B cell (primary cell): ENCODE measurements around the gene SLC8B1. TPM values are rescaled to one million over a fixed set of nuclear protein-coding genes. Genes with fewer than 3 reads are reported as not detected.

ENCODE experiments used
- ATAC-seq: fragments of 200-7000 bp; cut with Tn5 transposase; one replicate; pipeline ENCODE4 v1.10.0; 2021; ENCODE audit warnings: low read depth, mild to moderate bottlenecking, moderate number of reproducible peaks, moderate library complexity
- CTCF ChIA-PET: fragments of 350-600 bp; sonication (Branson Sonifier 250); formaldehyde crosslinking; loops from one replicate; lab custom pipeline; 2021; ENCODE audit warnings: antibody characterized with exemption, inconsistent platforms; lab: Charles Lee
- POLR2A ChIA-PET: fragments of 350-600 bp; sonication (Branson Sonifier 250); formaldehyde crosslinking; loops from one replicate; lab custom pipeline; 2021; ENCODE audit warnings: antibody characterized with exemption; lab: Charles Lee
- DNase-seq: peaks from one replicate; pipeline ENCODE4 v3.0.0; 2013
- H2AFZ ChIP-seq: 2 replicates; pipeline ENCODE4 v1.6.1; 2012; ENCODE audit warnings: mild to moderate bottlenecking, low read depth, low read length; ENCODE audit not compliant: insufficient read depth, poor library complexity, severe bottlenecking
- H3K27ac ChIP-seq, 2 donors: 1 replicate in 1 of 2; 2 replicates in 1 of 2; pipeline ENCODE4 v1.5.1; 2012 to 2013; ENCODE audit warnings: low read length in 2 of 2, mild to moderate bottlenecking in 2 of 2, moderate library complexity in 1 of 2
- H3K27me3 ChIP-seq, 4 experiments: fragments of 200-600 bp in 1 of 4; sonication (generic) in 1 of 4; replicated peaks in 1 of 4; 1 replicate in 2 of 4; 2 replicates in 2 of 4; pipeline versions ENCODE4 v1.6.1 to v1.7.0; 2013 to 2016; ENCODE audit warnings: low read length in 3 of 4, mild to moderate bottlenecking in 2 of 4, mixed read lengths in 1 of 4, moderate library complexity in 1 of 4; ENCODE audit not compliant: insufficient read depth in 4 of 4, control insufficient read depth in 3 of 4; ENCODE audit errors: control extremely low read depth in 1 of 4
- H3K36me3 ChIP-seq, 2 experiments: replicated peaks in 1 of 2; 1 replicate in 1 of 2; 2 replicates in 1 of 2; pipeline versions ENCODE4 v1.6.1 to v1.7.1; 2013; ENCODE audit warnings: low read length in 1 of 2; ENCODE audit not compliant: insufficient read depth in 2 of 2, control insufficient read depth in 1 of 2; ENCODE audit errors: control extremely low read depth in 1 of 2, extremely low read depth in 1 of 2
- H3K4me1 ChIP-seq, 2 donors: fragments of 200-600 bp in 1 of 2; sonication (generic) in 1 of 2; 1 replicate in 1 of 2; 2 replicates in 1 of 2; pipeline versions ENCODE4 v1.5.1 to v1.6.1; 2013 to 2017; ENCODE audit warnings: low read length in 2 of 2; ENCODE audit not compliant: control insufficient read depth in 2 of 2, insufficient read depth in 2 of 2
- H3K4me2 ChIP-seq: replicated peaks from 2 replicates; pipeline ENCODE3; 2012; ENCODE audit warnings: mild to moderate bottlenecking, low read depth, low read length; ENCODE audit not compliant: poor library complexity, severe bottlenecking
- H3K4me3 ChIP-seq, 5 experiments: fragments of 200-600 bp in 1 of 5; sonication (generic) in 1 of 5; 1 replicate in 3 of 5; 2 replicates in 2 of 5; pipeline versions ENCODE4 v1.5.1 to v1.7.0; 2011 to 2016; ENCODE audit warnings: low read length in 4 of 5, mild to moderate bottlenecking in 4 of 5, low read depth in 2 of 5, control low read depth in 1 of 5, moderate library complexity in 1 of 5; ENCODE audit not compliant: insufficient read depth in 1 of 5; ENCODE audit errors: control extremely low read depth in 1 of 5, extremely low read depth in 1 of 5
- H3K79me2 ChIP-seq: fragments of 200-600 bp; sonication (generic); one replicate; pipeline ENCODE4 v1.6.0; 2016; ENCODE audit warnings: low read length; ENCODE audit not compliant: control insufficient read depth, insufficient read depth
- H3K9ac ChIP-seq: fragments of 200-600 bp; sonication (generic); 2 replicates; pipeline ENCODE4 v1.6.1; 2017; ENCODE audit warnings: mild to moderate bottlenecking, low read length, moderate library complexity
- H3K9me3 ChIP-seq, 3 donors: one replicate each; pipeline versions ENCODE4 v1.6.1 to v1.7.1; 2013; ENCODE audit warnings: low read length in 2 of 3; ENCODE audit not compliant: control insufficient read depth in 2 of 3, insufficient read depth in 1 of 3; ENCODE audit errors: control extremely low read depth in 1 of 3
- H4K20me1 ChIP-seq: 2 replicates; pipeline ENCODE4 v1.6.0; 2012; ENCODE audit warnings: mild to moderate bottlenecking, low read length; ENCODE audit not compliant: insufficient read depth, control insufficient read depth, poor library complexity, severe bottlenecking
- H3K27ac Mint-ChIP-seq: one replicate; pipeline ENCODE4 v1.8.0; 2021; ENCODE audit warnings: mixed read lengths
- H3K27me3 Mint-ChIP-seq: one replicate; pipeline ENCODE4 v1.8.0; 2021; ENCODE audit warnings: mixed read lengths
- H3K4me1 Mint-ChIP-seq: one replicate; pipeline ENCODE4 v1.8.0; 2021; ENCODE audit warnings: mixed read lengths
- H3K4me3 Mint-ChIP-seq: one replicate; pipeline ENCODE4 v1.8.0; 2021; ENCODE audit warnings: mixed read lengths
- H3K9me3 Mint-ChIP-seq: one replicate; pipeline ENCODE4 v1.8.0; 2022; ENCODE audit warnings: mixed read lengths; ENCODE audit not compliant: insufficient read depth
- CTCF ChIP-seq: fragments of 200-600 bp; IDR thresholded peaks from one replicate; pipeline ENCODE4 v1.8.0; 2022; ENCODE audit warnings: antibody characterized with exemption, mild to moderate bottlenecking
- EZH2 ChIP-seq: IDR thresholded peaks from 2 replicates; pipeline ENCODE4 v1.6.1; 2012; ENCODE audit warnings: borderline replicate concordance, low read depth, mild to moderate bottlenecking, moderate library complexity, low read length; ENCODE audit not compliant: insufficient read depth, poor library complexity, severe bottlenecking
- WGBS: methylation state at CpG from one replicate; pipeline ENCODE4 v1.1.5; 2013; ENCODE audit warnings: missing lambda C conversion rate; ENCODE audit not compliant: insufficient coverage; 5-methylcytosine and 5-hydroxymethylcytosine counted together
- intact Hi-C: fragments of 100-400 bp; cut with micrococcal nuclease; formaldehyde crosslinking; loops from one replicate; pipeline ENCODE4 v1.10.0; 2022
- polyA minus RNA-seq: library from RNA; depleted of rRNA, polyadenylated mRNA; stranded (reverse); fragments of >200 nt; gene quantifications from 2 replicates; pipeline ENCODE4 v1.2.3, GENCODE V29; 2012
- polyA plus RNA-seq: library from polyadenylated mRNA; depleted of rRNA; stranded (reverse); fragments of >200 nt; gene quantifications from 2 replicates; pipeline ENCODE4 v1.2.3, GENCODE V29; 2012
- total RNA-seq, 2 donors: library from RNA; stranded (reverse); fragments of 120-200 nt in 1 of 2; gene quantifications; 1 replicate in 1 of 2; 2 replicates in 1 of 2; pipeline versions ENCODE4 v1.2.3 to v1.2.4, GENCODE V29; 2013 to 2022

The SLC8B1 gene
- total RNA-seq (34.1 and 35.6 TPM in 2 replicates), polyA plus RNA-seq (18.7 and 21.1 TPM in 2 replicates), polyA minus RNA-seq (13.1 and 22.0 TPM in 2 replicates)
- 12.5 TPM for total RNA-seq (2013)

DNA sequence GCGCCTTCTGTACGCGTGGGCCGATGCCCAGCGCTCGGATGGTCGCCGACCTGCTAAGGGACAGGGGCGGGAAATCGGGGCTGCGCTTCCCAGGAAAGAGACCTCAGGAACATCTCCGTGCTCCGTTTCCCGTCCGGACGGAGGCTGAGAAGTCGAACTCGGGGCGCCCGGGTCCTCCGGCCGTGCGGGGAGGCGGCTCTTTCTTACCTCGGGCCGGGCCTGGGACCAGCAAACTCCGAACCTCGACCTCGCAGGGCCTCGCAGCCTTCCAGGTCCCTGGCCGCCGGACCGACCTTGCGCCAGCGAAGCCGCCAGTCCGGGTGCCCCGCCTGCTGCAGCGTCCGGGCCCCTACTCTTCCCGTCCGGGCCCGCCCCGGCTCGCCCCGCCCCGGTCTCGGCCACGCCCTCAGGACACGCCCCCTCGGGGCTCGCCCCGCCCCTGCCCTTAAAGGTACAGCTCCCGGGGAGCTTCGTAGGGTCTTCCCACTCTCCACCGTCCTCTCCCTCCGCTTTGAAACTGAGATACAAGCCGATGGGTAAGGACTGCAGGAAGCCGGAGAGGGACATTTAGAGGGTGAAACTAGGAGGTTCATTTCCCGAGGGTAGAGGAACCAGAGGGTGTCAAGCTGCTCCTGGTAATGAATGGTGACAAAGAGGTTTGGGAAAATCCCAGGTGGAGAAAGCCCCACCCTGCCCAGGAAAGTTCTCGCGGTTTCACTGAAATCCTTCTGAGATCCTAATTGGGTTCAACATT, at the start of gene SLC8B1:
Gene SLC8B1, minus strand, starts transcription at position 324 of the 754 bp plus-strand sequence. CDS start 2,231 bp downstream, outside the sequence.
- Mint-ChIP-seq H3K9me3 (no peaks in the 10 kb centered on the region), H3K27ac (peak within 1 kb of the TSS; percentile 78), H3K4me1 (peaks cover 35% of the 10 kb centered on the region), H3K27me3 (no peaks in the 10 kb centered on the region), H3K4me3 (peak within 1 kb of the TSS; percentile 98)
- H3K4me3 ChIP-seq = peak within 1 kb of the TSS; percentile 74 to 96 (median 85)
- H2AFZ ChIP-seq = peak within 1 kb of the TSS; percentile 65
- peak within 1 kb of the TSS; percentile 86 for H3K4me2 ChIP-seq
- H3K27ac ChIP-seq = peak within 1 kb of the TSS in 1 of 2 donors; percentile 21
- H3K79me2 ChIP-seq = peaks cover 20% of the 10 kb centered on the region
- no peaks in the 10 kb centered on the region for H3K9me3 ChIP-seq
- H3K27me3 ChIP-seq = no peaks in the 10 kb centered on the region
- under 1% methylated on average over 57 of the region's 62 CpGs for whole genome bisulfite sequencing
- peaks cover 29 to 36% of the 10 kb centered on the region in 2 donors for H3K4me1 ChIP-seq
- no peaks in the 10 kb centered on the region for H4K20me1 ChIP-seq
- TF ChIP-seq CTCF = no peak
- no peak for TF ChIP-seq EZH2
- CTCF ChIA-PET = interaction anchor here (0.8 to 1.6 kb wide), 4 partner anchors 9 to 127 kb away, joined by 3 to 4 read pairs (median 4); no protein-coding TSS in a partner anchor
- H3K9ac ChIP-seq = peak within 1 kb of the TSS; percentile 74
- ATAC-seq = peak; percentile 100
- DNase-seq = peak; percentile 88
- POLR2A ChIA-PET = interaction anchor here (0.6 to 0.9 kb wide), 4 partner anchors 21 to 464 kb away, joined by 3 to 5 read pairs (median 4); no protein-coding TSS in a partner anchor
- H3K36me3 ChIP-seq = peaks cover 2 to 8% of the 10 kb centered on the region in 2 experiments
- intact Hi-C loops = loop anchor here (1.0 to 2.0 kb wide), 5 partner anchors 23 to 631 kb away; partner anchors contain the start of genes DDX54, PLBD2, RBM19 and RITA1

DNA sequence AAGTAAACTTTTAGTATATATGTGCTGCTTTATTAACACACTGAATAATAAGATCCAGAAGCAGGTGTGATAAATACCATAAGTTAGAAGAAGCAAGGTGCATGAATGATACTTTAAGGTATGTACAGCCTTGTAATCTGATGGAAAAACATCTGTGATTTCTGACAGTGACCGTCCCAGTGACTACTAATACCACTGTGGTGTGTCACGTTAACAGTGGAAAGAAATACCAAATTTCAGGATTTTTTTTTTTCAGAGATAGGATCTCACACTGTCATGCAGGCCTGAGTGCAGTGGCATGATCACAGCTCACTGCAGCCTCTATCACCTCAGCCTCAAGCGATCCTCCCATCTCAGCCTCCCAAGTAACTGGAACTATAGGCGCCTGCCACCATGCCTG, 47.3 kb upstream of the SLC8B1 start:
- 100% methylated on average over 2 of the region's 4 CpGs for WGBS
- Histone ChIP-seq H3K9me3 (no peaks in the 10 kb centered on the region), H3K79me2 (no peaks in the 10 kb centered on the region), H3K36me3 (peaks cover 0 to 8% of the 10 kb centered on the region in 2 experiments), H3K9ac (no peak overlapping the region), H4K20me1 (no peaks in the 10 kb centered on the region), H2AFZ (no peak overlapping the region), H3K27ac (no peak overlapping the region), H3K27me3 (no peaks in the 10 kb centered on the region), H3K4me3 (no peak overlapping the region), H3K4me2 (no peak overlapping the region), H3K4me1 (no peaks in the 10 kb centered on the region)
- intact Hi-C loops = no loop called here
- POLR2A ChIA-PET = no interaction called here
- Mint-ChIP-seq H3K27ac (no peak overlapping the region), H3K4me1 (no peaks in the 10 kb centered on the region), H3K4me3 (no peak overlapping the region), H3K27me3 (no peaks in the 10 kb centered on the region), H3K9me3 (no peaks in the 10 kb centered on the region)
- no peak for TF ChIP-seq EZH2
- CTCF ChIA-PET = no interaction called here
- DNase-seq (no peak), ATAC-seq (no peak)
